Ovary (tissue), 1 donor: ENCODE measurements around the gene TRAF5.

ENCODE experiments used
- EP300 ChIP-seq: sonication (generic); formaldehyde crosslinking; IDR thresholded peaks from one replicate; pipeline ENCODE4 v1.6.1; 2017; ENCODE audit warnings: antibody characterized with exemption
- POLR2A ChIP-seq: fragments of 450-650 bp; IDR thresholded peaks from one replicate; pipeline ENCODE4 v1.6.1; 2017; ENCODE audit warnings: antibody characterized with exemption, mild to moderate bottlenecking, moderate library complexity

DNA sequence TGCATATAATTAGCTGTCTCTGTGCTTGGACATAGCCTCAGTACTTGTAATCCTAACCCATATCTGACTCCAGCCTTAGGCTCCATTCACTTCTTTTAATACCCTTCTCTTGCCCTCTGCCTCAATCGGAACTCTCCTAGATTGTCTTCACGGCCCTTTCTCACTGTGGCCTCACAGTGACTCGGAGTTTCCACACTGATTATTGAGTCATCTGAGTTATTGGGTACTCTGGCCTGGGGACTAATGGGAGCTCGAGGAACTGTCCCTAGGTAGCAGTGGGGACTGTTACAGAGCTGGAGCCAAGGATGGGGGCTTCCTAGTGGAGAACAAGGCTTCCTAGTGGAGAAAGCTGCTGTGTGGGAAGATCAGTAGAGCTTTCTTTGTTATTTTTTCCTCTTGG is 17.0 kb downstream of the TRAF5 start:
- TF ChIP-seq EP300 = no peak
- TF ChIP-seq POLR2A = no peak
